Cardiac fibroblast (primary cell): ENCODE measurements around the gene SMAD3.

Experiments
- DNase-seq, 2 donors: peaks; one replicate each; pipeline versions ENCODE4 v3.0.0 to v3.0.0-alpha.2; 2010; ENCODE audit warnings: low read depth in 2 of 2
- H3K4me3 ChIP-seq, 2 donors: replicated peaks in 1 of 2; 1 replicate in 1 of 2; 2 replicates in 1 of 2; pipeline ENCODE4 v1.5.1; 2011; ENCODE audit warnings: low read depth in 2 of 2, low read length in 2 of 2, mild to moderate bottlenecking in 2 of 2, moderate library complexity in 1 of 2
- CTCF ChIP-seq: IDR thresholded peaks from one replicate; pipeline ENCODE4 v1.5.1; 2011; ENCODE audit warnings: low read depth, mild to moderate bottlenecking, low read length, inconsistent platforms

Gene SMAD3

GRCh38 chr15:67103432-67103831 lies 38.0 kb downstream of the SMAD3 start:
- no peak for DNase-seq
- no peak overlapping the region for H3K4me3 ChIP-seq
- TF ChIP-seq CTCF: no peak

- no peak overlapping the region for H3K4me3 ChIP-seq
- no peak for TF ChIP-seq CTCF
- DNase-seq: no peak
Measured at GRCh38 chr15:67103869-67104268, 38.5 kb downstream of the SMAD3 start.

DNA sequence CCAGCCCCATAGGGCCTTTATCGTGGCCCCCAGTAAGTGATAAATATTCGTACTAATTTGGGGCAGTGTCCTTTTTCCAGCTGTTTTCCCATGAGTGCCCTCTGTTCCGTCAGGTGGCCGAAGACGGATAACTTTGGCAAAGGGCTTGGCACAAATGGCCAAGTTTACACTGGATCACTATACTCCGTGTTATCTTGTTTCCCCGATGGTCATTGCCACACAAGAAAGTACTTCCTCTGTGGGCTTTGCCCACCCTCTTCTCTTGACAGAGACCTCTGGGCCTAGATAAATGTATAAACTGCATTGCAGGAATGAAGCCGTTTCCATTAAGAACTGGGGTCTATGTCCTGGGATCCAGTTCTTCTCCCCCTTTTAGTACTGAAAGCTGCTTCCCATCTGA lies 39.1 kb downstream of the SMAD3 start:
- no peak for TF ChIP-seq CTCF
- H3K4me3 ChIP-seq: no peak overlapping the region
- no peak for DNase-seq

DNA sequence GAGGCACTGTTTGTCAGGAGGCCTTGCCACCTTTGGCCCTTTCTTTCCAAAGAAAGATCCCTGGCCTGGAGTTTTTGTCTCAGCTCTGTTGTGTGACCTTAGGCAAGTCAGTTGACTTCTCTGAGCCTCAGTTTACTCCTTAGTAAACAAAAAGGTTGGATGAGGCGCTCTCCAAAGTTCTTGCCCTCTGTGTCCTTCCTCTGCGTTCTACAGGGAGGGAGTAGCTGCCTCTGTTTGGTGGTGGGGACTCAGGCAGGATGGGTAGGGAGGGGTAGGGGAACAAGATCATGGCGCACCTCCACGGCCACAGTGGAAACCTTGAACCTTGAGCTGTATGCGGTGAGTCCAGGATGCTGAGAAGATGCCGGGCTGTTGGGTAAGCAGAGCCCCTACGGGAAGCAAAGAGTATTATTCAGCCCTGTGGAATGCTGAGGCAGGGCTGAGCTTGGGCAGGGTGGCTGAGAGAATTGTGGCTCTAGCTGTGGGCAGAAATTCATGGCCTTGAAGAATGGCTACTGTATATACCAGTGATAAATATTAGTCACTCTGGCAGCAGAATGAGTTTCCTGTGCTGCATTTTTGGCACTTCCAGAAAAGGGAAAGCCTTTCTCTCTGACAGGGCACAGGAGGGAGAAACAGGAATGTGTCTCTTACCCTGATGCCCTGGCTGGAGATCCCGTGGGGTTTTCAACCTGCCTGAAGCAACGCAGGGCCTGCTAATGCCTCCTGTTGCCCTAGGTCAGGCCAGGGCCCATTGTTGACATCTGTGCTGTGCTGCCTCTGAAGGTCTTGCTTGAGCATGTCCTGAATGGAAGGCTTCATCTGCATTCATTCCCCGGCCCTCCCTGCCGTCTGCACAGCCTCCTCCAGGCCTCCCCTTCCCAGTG lies 39.9 kb downstream of the SMAD3 start:
- DNase-seq: peak; percentile 97 to 99
- peak; percentile 3 for TF ChIP-seq CTCF
- H3K4me3 ChIP-seq: no peak overlapping the region

DNA sequence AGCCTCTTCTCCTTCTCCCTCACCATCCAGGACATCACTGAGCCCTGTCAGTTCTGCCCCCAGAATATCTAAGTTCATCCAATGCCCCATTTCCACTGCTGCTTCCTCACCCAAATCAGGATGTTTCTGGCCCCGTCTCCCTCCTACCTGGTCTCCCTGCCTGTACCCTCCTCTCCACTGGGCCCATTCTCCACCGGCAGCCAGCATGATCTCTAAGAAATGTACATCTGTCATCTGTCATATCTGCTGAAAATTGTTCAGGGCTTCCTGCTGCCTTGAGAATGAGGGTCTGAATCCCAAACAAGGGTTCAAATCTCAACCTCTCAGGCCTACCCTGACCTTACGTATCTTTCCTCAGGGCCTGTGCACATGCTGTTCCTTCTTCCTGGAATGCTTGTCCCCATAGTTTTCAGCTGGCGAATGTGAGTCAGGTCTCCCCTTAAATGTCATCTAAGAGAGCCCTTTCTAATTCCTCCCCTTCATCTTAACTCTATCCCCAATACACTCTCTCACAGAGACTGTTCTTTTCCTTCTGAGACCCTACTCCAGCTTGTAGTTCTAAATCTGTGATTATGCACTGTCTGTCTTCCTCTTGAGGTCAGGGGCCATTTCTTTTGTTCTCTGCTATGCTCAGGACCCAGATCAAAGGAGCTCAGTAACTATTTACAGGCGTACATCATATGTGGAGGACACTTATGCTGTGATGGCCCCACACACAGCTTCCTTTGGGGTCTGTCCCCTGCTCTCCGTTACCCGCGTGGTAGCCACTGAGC lies 40.8 kb downstream of the SMAD3 start:
- peak in 1 of 2 donors; percentile 26 for DNase-seq
- TF ChIP-seq CTCF: no peak
- H3K4me3 ChIP-seq: no peak overlapping the region

GRCh38 chr15:67106764-67107013 lies 41.3 kb downstream of the SMAD3 start:
- no peak overlapping the region for H3K4me3 ChIP-seq
- no peak for DNase-seq
- TF ChIP-seq CTCF: no peak
